ENCODE measurements around the gene WNT6. TPM values are rescaled to one million over a fixed set of nuclear protein-coding genes. Genes with fewer than 3 reads are reported as not detected.

The WNT6 gene
- total RNA-seq, 1 experiment from 2014 or later, result 8.1 TPM

DNA sequence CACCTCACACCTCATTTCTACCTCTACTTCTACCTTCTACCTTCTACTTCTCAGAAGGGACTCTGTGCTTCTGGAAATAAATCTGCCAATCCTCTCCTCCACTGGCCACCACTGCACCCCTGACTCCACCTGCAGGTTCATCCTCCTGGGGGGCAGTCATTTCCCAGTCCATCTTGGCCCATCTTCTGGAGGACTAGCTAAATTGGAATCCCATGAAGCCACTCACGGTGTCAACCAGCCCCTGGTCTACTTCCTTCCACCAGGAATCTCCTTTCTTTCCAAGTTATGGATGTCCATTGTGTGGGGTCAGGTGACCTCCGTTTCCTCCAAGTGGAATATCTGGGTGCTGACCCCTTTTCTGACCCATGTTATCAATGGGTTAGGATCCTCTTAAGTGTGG, 24.9 kb downstream of the WNT6 start:
- H3K4me3 ChIP-seq (ENCODE audit: low read depth in 2 of 2, low read length in 2 of 2), result no peak overlapping the region
- CTCF ChIA-PET, result interaction anchor here (1.2 to 1.7 kb wide), 2 partner anchors 8 to 14 kb away, joined by 4 to 6 read pairs; no protein-coding TSS in a partner anchor
- DNase-seq (ENCODE audit: low read depth, low spot score) (no peak), ATAC-seq (no peak)
- no peak for TF ChIP-seq TCF7L2 (IDR thresholded peaks at IDR 0.05; ENCODE audit: low read depth, low read length)
- no peak for TF ChIP-seq SIN3A (IDR thresholded peaks at IDR 0.05; ENCODE audit: borderline replicate concordance, insufficient read depth, low read depth, low read length)
- TF ChIP-seq, protein P1, sequence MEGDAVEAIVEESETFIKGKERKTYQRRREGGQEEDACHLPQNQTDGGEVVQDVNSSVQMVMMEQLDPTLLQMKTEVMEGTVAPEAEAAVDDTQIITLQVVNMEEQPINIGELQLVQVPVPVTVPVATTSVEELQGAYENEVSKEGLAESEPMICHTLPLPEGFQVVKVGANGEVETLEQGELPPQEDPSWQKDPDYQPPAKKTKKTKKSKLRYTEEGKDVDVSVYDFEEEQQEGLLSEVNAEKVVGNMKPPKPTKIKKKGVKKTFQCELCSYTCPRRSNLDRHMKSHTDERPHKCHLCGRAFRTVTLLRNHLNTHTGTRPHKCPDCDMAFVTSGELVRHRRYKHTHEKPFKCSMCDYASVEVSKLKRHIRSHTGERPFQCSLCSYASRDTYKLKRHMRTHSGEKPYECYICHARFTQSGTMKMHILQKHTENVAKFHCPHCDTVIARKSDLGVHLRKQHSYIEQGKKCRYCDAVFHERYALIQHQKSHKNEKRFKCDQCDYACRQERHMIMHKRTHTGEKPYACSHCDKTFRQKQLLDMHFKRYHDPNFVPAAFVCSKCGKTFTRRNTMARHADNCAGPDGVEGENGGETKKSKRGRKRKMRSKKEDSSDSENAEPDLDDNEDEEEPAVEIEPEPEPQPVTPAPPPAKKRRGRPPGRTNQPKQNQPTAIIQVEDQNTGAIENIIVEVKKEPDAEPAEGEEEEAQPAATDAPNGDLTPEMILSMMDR (IDR thresholded peaks at IDR 0.05), result no peak
- TF ChIP-seq POLR2AphosphoS5 (IDR thresholded peaks at IDR 0.05; ENCODE audit: low read depth, low read length), result no peak
- TF ChIP-seq, protein P2, sequence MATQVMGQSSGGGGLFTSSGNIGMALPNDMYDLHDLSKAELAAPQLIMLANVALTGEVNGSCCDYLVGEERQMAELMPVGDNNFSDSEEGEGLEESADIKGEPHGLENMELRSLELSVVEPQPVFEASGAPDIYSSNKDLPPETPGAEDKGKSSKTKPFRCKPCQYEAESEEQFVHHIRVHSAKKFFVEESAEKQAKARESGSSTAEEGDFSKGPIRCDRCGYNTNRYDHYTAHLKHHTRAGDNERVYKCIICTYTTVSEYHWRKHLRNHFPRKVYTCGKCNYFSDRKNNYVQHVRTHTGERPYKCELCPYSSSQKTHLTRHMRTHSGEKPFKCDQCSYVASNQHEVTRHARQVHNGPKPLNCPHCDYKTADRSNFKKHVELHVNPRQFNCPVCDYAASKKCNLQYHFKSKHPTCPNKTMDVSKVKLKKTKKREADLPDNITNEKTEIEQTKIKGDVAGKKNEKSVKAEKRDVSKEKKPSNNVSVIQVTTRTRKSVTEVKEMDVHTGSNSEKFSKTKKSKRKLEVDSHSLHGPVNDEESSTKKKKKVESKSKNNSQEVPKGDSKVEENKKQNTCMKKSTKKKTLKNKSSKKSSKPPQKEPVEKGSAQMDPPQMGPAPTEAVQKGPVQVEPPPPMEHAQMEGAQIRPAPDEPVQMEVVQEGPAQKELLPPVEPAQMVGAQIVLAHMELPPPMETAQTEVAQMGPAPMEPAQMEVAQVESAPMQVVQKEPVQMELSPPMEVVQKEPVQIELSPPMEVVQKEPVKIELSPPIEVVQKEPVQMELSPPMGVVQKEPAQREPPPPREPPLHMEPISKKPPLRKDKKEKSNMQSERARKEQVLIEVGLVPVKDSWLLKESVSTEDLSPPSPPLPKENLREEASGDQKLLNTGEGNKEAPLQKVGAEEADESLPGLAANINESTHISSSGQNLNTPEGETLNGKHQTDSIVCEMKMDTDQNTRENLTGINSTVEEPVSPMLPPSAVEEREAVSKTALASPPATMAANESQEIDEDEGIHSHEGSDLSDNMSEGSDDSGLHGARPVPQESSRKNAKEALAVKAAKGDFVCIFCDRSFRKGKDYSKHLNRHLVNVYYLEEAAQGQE (IDR thresholded peaks at IDR 0.05; ENCODE audit: insufficient read depth in 1 of 2, low read depth in 2 of 2, low read length in 1 of 2), result no peak
- H3K36me3 ChIP-seq (ENCODE audit: control insufficient read depth, insufficient read depth, low read length), result no peaks in the 10 kb centered on the region
- H3K27ac ChIP-seq (ENCODE audit: low read length), result no peak overlapping the region
- BruUV-seq (replicated peaks), result no TSS peak
- no peaks in the 10 kb centered on the region for H3K27me3 ChIP-seq (ENCODE audit: control insufficient read depth, insufficient read depth, low read length)
- no peaks in the 10 kb centered on the region for H3K9me3 ChIP-seq (ENCODE audit: control insufficient read depth, insufficient read depth, low read depth, low read length)
- POLR2A ChIA-PET, result no interaction called here
- intact Hi-C loops (cut with micrococcal nuclease; ENCODE audit: unreplicated experiment), result no loop called here
- in situ Hi-C loops (cut with HindIII; ENCODE audit: low pct_unique_long_range_greater_than_20kb, low sequenced_read_pairs), result no loop called here
- peaks cover 20% of the 10 kb centered on the region for H3K4me1 ChIP-seq (ENCODE audit: control insufficient read depth, insufficient read depth, low read length)

DNA sequence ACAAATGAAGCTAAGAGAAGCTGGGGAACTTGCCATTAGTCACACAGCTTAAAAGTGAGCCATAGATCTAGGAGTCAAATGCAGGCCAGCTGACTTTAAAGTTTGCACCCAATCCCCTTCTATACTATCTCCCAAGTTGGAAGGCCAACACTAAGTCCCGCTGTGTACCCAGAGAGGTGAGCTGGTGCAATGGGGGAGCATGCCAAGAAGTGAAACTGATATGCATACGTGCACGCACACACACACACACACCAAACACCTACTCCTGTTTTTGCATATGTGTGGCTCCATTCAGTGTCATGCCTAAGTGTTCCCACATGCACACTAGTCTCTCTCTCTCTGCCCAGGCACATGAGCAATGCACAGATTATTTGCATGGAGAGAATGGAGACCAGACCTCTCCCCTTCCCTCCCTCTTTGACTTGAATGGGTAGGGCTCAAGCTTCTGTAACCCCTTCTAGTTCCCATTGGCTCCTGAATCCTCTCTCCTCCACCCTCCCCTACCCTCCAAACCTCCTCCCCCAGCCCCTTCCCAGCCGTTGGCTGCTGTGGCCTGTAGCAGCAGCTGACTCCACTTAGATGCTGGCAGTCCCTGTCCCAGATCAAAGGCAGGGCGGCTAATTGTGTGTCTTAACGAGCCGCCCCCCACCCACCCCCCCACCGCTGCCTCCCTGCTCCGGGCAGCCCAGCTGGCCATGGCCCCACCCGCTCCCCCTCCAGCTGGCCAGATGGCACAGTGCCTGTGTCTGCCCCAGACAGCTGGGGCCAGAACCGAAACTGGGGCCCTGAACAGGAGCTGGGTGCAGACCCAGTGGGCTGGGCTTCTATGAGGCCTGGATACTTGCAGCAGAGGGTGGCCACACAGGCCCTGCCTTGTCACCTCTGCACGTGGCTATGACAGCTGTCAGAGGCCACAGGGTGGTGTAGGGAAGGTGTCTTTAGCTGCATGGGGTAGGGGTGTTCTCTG, 26.7 kb downstream of the WNT6 start:
- in situ Hi-C loops (cut with HindIII; ENCODE audit: low pct_unique_long_range_greater_than_20kb, low sequenced_read_pairs) (no loop called here), intact Hi-C loops (cut with micrococcal nuclease; ENCODE audit: unreplicated experiment) (no loop called here)
- CTCF ChIA-PET, result interaction anchor here (0.6 to 1.7 kb wide), 2 partner anchors 10 to 142 kb away, joined by 6 to 14 read pairs; no protein-coding TSS in a partner anchor
- Histone ChIP-seq H3K4me1 (ENCODE audit: control insufficient read depth, insufficient read depth, low read length) (peaks cover 8% of the 10 kb centered on the region), H3K36me3 (ENCODE audit: control insufficient read depth, insufficient read depth, low read length) (no peaks in the 10 kb centered on the region), H3K27ac (ENCODE audit: low read length) (no peak overlapping the region), H3K4me3 (ENCODE audit: low read depth in 2 of 2, low read length in 2 of 2) (no peak overlapping the region), H3K9me3 (ENCODE audit: control insufficient read depth, insufficient read depth, low read depth, low read length) (no peaks in the 10 kb centered on the region), H3K27me3 (ENCODE audit: control insufficient read depth, insufficient read depth, low read length) (no peaks in the 10 kb centered on the region)
- DNase-seq (ENCODE audit: low read depth, low spot score) (no peak), ATAC-seq (no peak)
- TF ChIP-seq, protein P1 (IDR thresholded peaks at IDR 0.05), result no peak
- TF ChIP-seq POLR2AphosphoS5 (IDR thresholded peaks at IDR 0.05; ENCODE audit: low read depth, low read length), result no peak
- TF ChIP-seq, protein P2 (IDR thresholded peaks at IDR 0.05; ENCODE audit: insufficient read depth in 1 of 2, low read depth in 2 of 2, low read length in 1 of 2), result no peak
- no peak for TF ChIP-seq SIN3A (IDR thresholded peaks at IDR 0.05; ENCODE audit: borderline replicate concordance, insufficient read depth, low read depth, low read length)
- TF ChIP-seq TCF7L2 (IDR thresholded peaks at IDR 0.05; ENCODE audit: low read depth, low read length), result no peak
- POLR2A ChIA-PET, result no interaction called here
- no TSS peak for BruUV-seq (replicated peaks)
